ENCODE data around the gene PGA5. TPM values are rescaled to one million over a fixed set of nuclear protein-coding genes. Genes with fewer than 3 reads are reported as not detected.
"Not testable (repeated sequence)": the region's sequence is repeated elsewhere in the genome, so short reads cannot be mapped to it uniquely, and the experiment has no call there.

Gene PGA5
- total and polyA plus RNA-seq, 9 of the 15 experiments (the other 6 are each of a cell fraction or from before 2014, with no cell fraction given) = not detected

DNA sequence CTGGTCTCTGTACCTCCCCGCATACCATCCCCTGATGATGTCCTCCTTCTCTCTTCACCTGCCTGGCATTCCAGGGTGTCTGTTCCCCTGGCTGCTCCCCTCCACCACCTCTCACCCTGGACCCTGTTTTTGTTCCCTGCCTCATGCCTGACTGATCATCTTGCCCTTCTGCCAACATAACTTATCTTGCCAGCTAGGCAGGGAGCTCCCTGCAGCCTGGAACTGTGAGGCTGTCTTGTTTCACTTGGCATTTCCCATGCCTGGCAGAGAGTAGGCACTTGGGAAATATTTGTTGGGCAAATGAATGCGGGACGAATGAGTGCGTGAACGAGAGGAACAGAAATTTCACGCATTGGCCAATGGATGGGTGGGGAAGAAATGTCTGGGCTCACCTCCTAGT, 11.5 kb upstream of the PGA5 start:
- FAIRE-seq; H3K4me3 ChIP-seq; in situ Hi-C loops (cut with MboI); H4K20me1 ChIP-seq (replicated peaks; ENCODE audit: control insufficient read depth, insufficient read depth, low read length); POLR2A ChIA-PET; H3K27me3 ChIP-seq (ENCODE audit: control insufficient read depth in 2 of 2, insufficient read depth in 2 of 2, low read length in 2 of 2); H3K9me1 ChIP-seq (ENCODE audit: control insufficient read depth, insufficient read depth, low read length); intact Hi-C loops (cut with micrococcal nuclease); H3K4me1 ChIP-seq (replicated peaks in 1 of 2; ENCODE audit: control insufficient read depth in 2 of 2, insufficient read depth in 2 of 2, low read length in 2 of 2); CTCF ChIA-PET (ENCODE audit: low intra/inter-chr PET ratio); H2AFZ ChIP-seq (ENCODE audit: low read depth, low read length); H3K9me3 ChIP-seq (replicated peaks; ENCODE audit: control insufficient read depth, insufficient read depth, low read depth, low read length); H3K27ac ChIP-seq (ENCODE audit: extremely low read depth, low read depth, low read length); H3K9ac ChIP-seq (ENCODE audit: insufficient read depth in 1 of 2, low read depth in 2 of 2, low read length in 2 of 2); H3K79me2 ChIP-seq (ENCODE audit: control insufficient read depth, insufficient read depth, low read length); BruUV-seq (replicated peaks); H3K4me2 ChIP-seq (ENCODE audit: insufficient read depth, low read length); DNase-seq (ENCODE audit: extremely low read depth in 1 of 4, low spot score in 3 of 4); ATAC-seq; H3K36me3 ChIP-seq (ENCODE audit: control insufficient read depth, insufficient read depth, low read length): not testable (repeated sequence)
- no CpG with 5 or more reads among the region's 6 CpGs for WGBS (ENCODE audit: insufficient coverage, low coverage, missing lambda C conversion rate)

DNA sequence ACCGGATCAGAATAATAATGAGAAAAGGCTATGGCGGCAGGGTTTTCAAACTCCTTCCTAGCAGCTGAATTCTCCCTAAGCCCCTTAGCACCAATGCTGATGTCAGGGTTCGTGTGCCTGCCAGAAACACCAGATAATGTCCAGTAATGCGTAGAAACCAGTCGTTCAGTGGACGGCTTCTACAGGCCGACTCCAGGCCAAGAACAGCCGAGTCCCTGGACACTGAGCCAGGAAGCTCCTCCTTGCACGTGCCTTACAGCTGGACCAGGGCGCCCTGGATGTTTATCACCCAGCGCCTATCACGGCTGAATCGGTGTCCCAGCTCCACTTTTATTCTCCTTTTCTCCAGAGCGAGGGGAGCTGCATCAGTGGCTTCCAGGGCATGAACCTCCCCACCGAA, 9.9 kb upstream of the PGA5 start:
- intact Hi-C loops (cut with micrococcal nuclease); H3K4me3 ChIP-seq; CTCF ChIA-PET (ENCODE audit: low intra/inter-chr PET ratio); H3K9me3 ChIP-seq (replicated peaks; ENCODE audit: control insufficient read depth, insufficient read depth, low read depth, low read length); H3K36me3 ChIP-seq (ENCODE audit: control insufficient read depth, insufficient read depth, low read length); H3K79me2 ChIP-seq (ENCODE audit: control insufficient read depth, insufficient read depth, low read length); ATAC-seq; in situ Hi-C loops (cut with MboI); H4K20me1 ChIP-seq (replicated peaks; ENCODE audit: control insufficient read depth, insufficient read depth, low read length); H3K27me3 ChIP-seq (ENCODE audit: control insufficient read depth in 2 of 2, insufficient read depth in 2 of 2, low read length in 2 of 2); BruUV-seq (replicated peaks); H3K4me1 ChIP-seq (replicated peaks in 1 of 2; ENCODE audit: control insufficient read depth in 2 of 2, insufficient read depth in 2 of 2, low read length in 2 of 2); H3K4me2 ChIP-seq (ENCODE audit: insufficient read depth, low read length); H3K27ac ChIP-seq (ENCODE audit: extremely low read depth, low read depth, low read length); FAIRE-seq; H2AFZ ChIP-seq (ENCODE audit: low read depth, low read length); H3K9ac ChIP-seq (ENCODE audit: insufficient read depth in 1 of 2, low read depth in 2 of 2, low read length in 2 of 2); DNase-seq (ENCODE audit: extremely low read depth in 1 of 4, low spot score in 3 of 4); H3K9me1 ChIP-seq (ENCODE audit: control insufficient read depth, insufficient read depth, low read length); POLR2A ChIA-PET: not testable (repeated sequence)
- no CpG with 5 or more reads among the region's 15 CpGs for WGBS (ENCODE audit: insufficient coverage, low coverage, missing lambda C conversion rate)

DNA sequence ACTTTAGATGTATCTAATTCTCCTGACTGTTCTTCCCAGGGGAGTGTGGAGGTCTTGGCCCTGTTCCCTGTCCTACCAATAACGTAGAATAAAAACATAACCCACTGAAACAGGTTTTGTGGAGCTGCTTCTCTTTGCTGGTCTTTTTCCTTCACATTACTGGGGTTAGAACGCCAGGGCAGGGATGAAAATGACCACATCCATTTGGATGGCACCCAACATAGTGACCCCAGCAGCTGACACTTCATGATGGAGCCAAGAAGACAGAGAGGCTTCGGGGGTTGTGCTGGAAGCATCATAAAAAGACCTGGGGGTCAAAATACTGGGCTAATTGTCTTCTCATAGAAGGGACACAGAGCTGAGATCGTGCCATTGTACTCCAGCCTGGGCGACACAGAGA, 9.4 kb upstream of the PGA5 start:
- H3K4me2 ChIP-seq (ENCODE audit: insufficient read depth, low read length); DNase-seq (ENCODE audit: extremely low read depth in 1 of 4, low spot score in 3 of 4); CTCF ChIA-PET (ENCODE audit: low intra/inter-chr PET ratio); FAIRE-seq; POLR2A ChIA-PET; H3K9me3 ChIP-seq (replicated peaks; ENCODE audit: control insufficient read depth, insufficient read depth, low read depth, low read length); H3K27ac ChIP-seq (ENCODE audit: extremely low read depth, low read depth, low read length); H3K9ac ChIP-seq (ENCODE audit: insufficient read depth in 1 of 2, low read depth in 2 of 2, low read length in 2 of 2); H3K4me1 ChIP-seq (replicated peaks in 1 of 2; ENCODE audit: control insufficient read depth in 2 of 2, insufficient read depth in 2 of 2, low read length in 2 of 2); H2AFZ ChIP-seq (ENCODE audit: low read depth, low read length); H3K9me1 ChIP-seq (ENCODE audit: control insufficient read depth, insufficient read depth, low read length); in situ Hi-C loops (cut with MboI); intact Hi-C loops (cut with micrococcal nuclease); H3K79me2 ChIP-seq (ENCODE audit: control insufficient read depth, insufficient read depth, low read length); BruUV-seq (replicated peaks); H3K36me3 ChIP-seq (ENCODE audit: control insufficient read depth, insufficient read depth, low read length); H3K4me3 ChIP-seq; H4K20me1 ChIP-seq (replicated peaks; ENCODE audit: control insufficient read depth, insufficient read depth, low read length); ATAC-seq; H3K27me3 ChIP-seq (ENCODE audit: control insufficient read depth in 2 of 2, insufficient read depth in 2 of 2, low read length in 2 of 2): not testable (repeated sequence)
- no CpG with 5 or more reads among the region's 5 CpGs for WGBS (ENCODE audit: insufficient coverage, low coverage, missing lambda C conversion rate)

DNA sequence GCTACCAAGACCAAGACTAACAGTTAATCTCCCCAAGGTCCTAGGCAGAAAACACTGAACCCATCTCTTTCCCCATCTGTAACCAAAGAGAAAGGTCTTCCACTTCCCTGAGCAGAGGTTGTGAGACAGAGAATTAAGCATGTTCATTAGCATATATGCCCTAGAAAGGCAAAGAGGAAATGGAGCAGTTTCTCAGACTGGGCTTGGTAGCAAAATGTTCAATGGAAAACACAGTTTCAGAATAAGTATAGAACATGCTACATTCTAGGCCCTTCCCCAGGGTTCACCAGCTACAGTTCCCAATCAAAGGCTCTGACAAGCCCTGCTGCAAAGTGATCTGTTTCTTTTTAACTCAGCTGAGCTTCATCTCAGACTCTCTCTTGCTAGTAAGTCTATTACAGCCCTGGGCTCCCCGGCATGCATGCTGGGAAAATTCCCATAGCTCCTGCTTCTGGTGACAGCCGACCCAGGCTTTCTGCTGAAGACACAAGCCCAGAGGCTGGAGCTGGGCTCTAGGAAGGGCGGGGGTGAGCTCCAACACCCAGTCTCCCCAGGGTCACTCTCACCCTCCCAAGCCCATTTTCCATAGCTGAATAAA, 8.3 kb upstream of the PGA5 start:
- H3K4me3 ChIP-seq; H3K27me3 ChIP-seq (ENCODE audit: control insufficient read depth in 2 of 2, insufficient read depth in 2 of 2, low read length in 2 of 2); POLR2A ChIA-PET; H4K20me1 ChIP-seq (replicated peaks; ENCODE audit: control insufficient read depth, insufficient read depth, low read length); FAIRE-seq; CTCF ChIA-PET (ENCODE audit: low intra/inter-chr PET ratio); H3K9ac ChIP-seq (ENCODE audit: insufficient read depth in 1 of 2, low read depth in 2 of 2, low read length in 2 of 2); in situ Hi-C loops (cut with MboI); BruUV-seq (replicated peaks); H3K9me1 ChIP-seq (ENCODE audit: control insufficient read depth, insufficient read depth, low read length); H3K4me1 ChIP-seq (replicated peaks in 1 of 2; ENCODE audit: control insufficient read depth in 2 of 2, insufficient read depth in 2 of 2, low read length in 2 of 2); H3K36me3 ChIP-seq (ENCODE audit: control insufficient read depth, insufficient read depth, low read length); H3K79me2 ChIP-seq (ENCODE audit: control insufficient read depth, insufficient read depth, low read length); ATAC-seq; H3K4me2 ChIP-seq (ENCODE audit: insufficient read depth, low read length); H3K9me3 ChIP-seq (replicated peaks; ENCODE audit: control insufficient read depth, insufficient read depth, low read depth, low read length); DNase-seq (ENCODE audit: extremely low read depth in 1 of 4, low spot score in 3 of 4); intact Hi-C loops (cut with micrococcal nuclease); H2AFZ ChIP-seq (ENCODE audit: low read depth, low read length); H3K27ac ChIP-seq (ENCODE audit: extremely low read depth, low read depth, low read length): not testable (repeated sequence)
- WGBS (ENCODE audit: insufficient coverage, low coverage, missing lambda C conversion rate) = no CpG with 5 or more reads among the region's 3 CpGs

All from K562 (cell line).